Fibroblast of lung (primary cell): ENCODE measurements around the gene DNAJC11.

Experiments
- CTCF ChIP-seq, 2 donors: IDR thresholded peaks in 1 of 2; conservative IDR thresholded peaks in 1 of 2; 1 replicate in 1 of 2; 2 replicates in 1 of 2; pipeline ENCODE4 v1.5.1; 2011 to 2012; ENCODE audit warnings: low read length in 2 of 2, control low read depth in 1 of 2, inconsistent platforms in 1 of 2, low read depth in 1 of 2, mild to moderate bottlenecking in 1 of 2
- EZH2 ChIP-seq: IDR thresholded peaks from 2 replicates; pipeline ENCODE4 v1.5.1; 2012; ENCODE audit warnings: low read length, control low read depth, mild to moderate bottlenecking; ENCODE audit errors: missing control alignments

- TF ChIP-seq EZH2 (no peak), CTCF (conservative IDR thresholded peaks at IDR 0.05 in 1 of 2, IDR thresholded peaks at IDR 0.05 in 1 of 2; ENCODE audit: low read depth in 1 of 2, low read length in 2 of 2) (no peak)
These were observed 26.8 kb downstream of the DNAJC11 start for GRCh38 chr1:6674771-6675170.
